Fibroblast of peridontal ligament (primary cell): ENCODE results near the gene SLCO3A1.

Experiments used
- DNase-seq: peaks from one replicate; pipeline ENCODE4 v3.0.0-alpha.2; 2010; ENCODE audit errors: extremely low read depth

Gene SLCO3A1

DNA sequence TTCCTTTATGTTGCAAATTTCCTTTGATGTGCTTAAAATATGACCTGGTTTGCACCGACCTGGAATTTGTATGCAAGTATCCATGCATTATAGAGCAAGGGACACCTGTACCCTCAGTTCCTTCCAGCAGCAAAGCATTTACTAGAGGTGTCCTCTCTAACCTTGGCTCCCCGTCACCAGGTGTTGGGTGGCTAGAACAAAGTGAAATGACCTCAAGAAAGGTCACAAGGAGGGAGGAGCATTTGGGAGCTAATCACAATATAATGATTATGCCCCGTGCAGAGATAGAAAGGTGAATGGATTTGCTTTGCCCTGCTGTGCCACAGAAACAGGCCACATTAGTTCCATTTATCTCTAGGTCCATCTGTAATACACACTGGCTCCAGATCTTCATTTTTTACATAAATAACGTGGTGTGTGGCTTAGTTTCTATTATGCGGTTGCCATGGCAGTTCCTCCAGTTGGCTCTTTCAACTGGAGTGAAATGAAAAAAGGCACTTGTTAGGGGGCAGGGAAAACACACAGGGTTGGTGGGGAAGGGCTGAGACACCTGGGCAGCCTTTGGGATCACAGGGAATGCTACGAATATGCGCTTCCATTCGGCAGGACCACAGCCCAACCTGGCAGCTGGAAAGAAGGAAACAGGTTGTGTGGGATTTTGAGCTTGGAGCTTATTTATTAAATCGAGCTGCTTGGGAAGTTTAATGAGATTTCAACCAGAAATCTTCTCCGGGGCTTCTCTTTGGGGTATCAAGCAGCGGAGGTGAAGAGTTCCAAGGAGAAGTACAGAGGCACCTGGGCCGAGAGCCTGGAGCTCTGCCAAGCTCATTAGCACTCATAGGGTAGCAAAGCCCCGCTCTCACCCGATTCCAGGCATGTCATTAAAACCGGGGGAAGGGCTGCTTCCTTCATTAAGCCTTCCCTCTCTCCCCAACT lies 306.7 kb downstream of the SLCO3A1 start:
- DNase-seq, result no peak

DNA sequence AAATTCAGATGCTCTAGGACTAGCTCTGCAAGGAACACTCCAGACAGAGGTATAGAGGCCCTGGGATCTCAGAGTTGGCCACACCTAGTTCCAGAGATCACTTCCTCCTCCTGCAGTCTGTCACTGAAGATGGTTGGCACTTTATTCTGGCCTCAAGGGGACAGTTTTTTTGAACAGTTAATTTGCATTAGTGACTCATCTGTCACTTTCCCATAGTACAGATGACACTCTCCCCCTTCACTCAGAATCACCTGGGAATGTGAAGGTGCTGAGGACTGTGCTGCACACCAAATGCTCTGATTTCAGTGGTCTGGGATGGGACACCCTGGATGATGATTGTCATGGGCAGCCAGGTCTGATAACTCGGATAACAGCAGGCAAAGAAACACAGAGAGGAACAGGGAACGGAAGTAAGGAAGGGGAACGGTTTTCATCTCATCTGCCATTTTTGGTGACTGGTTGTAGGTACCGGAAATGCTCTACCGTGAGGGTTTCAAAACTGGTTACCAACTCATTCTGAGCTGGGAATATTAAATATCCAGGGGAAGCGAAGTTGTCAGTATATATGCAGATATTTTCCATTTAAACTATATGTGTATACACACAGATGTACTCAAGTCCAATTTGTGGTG lies 307.6 kb downstream of the SLCO3A1 start:
- DNase-seq, result no peak

GRCh38 chr15:92162657-92163056 lies 309.1 kb downstream of the SLCO3A1 start:
- DNase-seq, result no peak

DNA sequence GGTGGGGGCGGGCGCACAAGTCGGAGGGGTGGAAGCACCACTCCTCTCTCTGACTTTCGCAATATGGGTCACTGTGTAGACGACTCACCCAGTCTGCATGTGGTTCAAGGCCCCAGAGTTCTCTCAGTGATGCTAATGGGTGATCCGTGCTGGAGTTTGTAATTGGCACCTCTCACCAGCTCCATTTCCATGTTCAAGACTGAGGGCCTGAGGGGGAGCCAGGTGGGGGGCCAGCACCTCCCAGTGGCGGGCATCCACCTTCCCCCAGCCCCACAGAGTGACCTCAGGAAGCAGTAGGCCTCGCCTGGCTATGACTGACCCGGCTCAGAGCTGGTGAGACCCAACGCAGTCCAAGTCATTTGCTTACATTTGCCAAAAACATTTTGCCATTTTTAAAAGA lies 310.1 kb downstream of the SLCO3A1 start:
- DNase-seq, result no peak

DNA sequence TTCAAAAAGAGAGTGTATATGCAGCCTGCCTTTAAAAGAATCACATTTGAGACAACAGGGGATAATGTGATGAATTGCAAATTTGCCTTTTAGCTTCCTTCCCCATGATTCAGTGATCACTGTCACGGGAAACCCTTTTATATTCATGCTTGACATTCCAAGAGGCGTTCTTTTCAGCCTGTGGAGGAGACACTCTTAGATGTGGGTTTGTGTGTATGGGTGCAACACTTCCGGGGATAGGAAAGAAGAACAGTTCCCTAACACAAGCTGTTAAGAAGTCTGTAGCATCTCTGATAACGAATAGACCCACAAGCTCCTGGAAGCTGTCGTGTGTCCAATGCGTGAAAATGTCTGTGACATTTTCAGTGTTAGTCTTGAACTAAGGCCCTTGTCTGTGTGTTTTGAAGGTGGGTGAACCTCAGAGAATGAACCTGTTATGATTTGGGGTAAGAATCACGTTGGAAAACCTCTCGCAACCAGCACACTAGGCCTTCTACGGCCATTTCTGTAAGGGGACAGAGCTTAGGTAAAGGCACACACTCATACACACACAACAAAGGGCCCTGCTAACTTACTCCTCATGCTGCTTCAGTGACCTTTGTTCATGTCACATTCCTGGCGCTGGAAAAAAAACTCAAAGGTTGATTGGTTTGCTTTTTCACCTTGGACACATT lies 311.0 kb downstream of the SLCO3A1 start:
- peak; percentile 24 for DNase-seq

DNA sequence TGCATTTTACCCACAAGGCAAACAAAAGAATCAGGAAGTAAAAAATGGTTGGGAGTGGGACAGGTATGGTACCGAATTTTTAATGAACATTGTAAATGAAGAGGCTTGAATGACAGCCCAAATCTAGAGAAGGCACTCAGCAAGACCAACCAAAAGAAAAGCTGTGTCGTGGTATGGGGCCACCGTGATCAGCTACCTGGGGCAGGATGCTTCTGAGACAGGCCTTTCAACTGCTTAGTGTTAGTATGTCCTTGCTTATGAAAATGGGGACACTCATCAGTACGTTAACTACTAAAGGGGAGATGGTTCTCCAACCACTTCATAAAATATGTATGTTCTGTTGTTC lies 311.5 kb downstream of the SLCO3A1 start:
- no peak for DNase-seq

DNA sequence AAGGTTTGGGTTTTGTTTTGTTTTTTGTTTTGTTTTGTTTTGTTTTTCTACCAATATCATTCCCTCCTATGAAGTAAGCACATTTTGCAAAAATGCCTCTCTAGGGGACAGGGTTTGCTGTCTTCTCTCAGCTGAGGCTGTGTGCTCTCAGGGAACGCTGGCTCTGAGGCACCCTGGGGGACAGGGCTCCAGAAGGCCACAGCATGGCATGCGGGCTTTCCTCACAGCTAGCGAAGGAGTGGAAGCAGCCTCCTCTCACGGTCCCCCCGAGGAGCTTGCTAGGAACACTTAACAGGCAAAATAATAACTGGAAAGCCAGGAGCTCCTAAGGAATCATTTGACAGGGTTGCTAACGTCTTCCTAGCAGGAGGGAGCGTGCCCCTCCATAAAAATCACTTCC lies 312.5 kb downstream of the SLCO3A1 start:
- DNase-seq, result no peak

DNA sequence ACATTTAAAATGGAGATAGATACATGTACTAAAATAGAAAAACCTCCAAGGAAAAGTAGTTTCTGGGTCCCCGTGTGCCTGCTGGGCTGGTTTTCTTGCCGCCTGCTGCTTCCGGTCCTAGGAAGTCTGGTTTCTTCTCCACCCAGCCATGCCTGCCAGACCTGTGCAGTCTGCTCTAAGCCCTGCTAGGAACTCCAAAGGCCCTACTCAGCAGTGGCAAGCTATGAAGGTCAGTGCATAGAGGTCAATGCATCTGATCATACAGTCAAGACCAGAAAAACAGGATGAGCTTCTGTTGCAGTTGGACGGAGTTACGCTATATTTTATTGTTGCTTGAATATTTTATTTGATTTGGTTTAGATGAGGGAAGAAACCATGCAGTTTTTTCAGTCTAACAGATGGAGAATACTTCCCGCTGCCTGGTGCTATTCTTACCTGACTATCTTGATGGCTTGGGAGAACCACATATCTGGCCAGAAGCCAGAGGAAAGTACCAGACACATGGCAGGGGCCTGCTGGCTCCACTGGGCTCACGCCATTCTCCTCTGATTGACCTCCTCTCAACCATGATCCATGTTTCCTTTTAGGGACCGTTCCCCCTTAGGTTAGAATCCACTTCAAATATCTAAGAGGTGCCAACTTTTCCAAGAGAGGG lies 313.4 kb downstream of the SLCO3A1 start:
- DNase-seq, result no peak

- DNase-seq, result no peak
These were observed 313.9 kb downstream of the SLCO3A1 start for GRCh38 chr15:92167451-92167850.

- no peak for DNase-seq
These were observed 314.7 kb downstream of the SLCO3A1 start for GRCh38 chr15:92168066-92168683.

DNA sequence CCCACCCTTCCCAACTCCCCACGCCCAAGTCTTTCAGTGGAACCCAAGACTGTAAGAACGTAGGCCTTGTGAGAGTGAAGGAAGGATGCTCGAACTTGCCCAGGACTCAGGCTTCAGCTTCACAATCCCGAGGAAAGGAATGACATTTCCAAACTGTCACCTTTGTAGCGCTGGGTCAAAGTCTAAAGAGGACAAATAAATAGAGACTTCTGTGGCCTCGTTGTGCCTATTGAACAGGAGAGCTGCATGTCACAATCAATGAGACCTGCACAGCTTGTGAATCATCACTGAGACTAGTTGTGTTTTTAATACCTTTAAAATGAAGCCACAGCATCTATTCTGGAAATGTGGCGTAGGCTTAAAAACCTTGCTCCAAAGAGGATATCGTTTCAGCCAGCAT lies 317.4 kb downstream of the SLCO3A1 start:
- DNase-seq, result no peak

- DNase-seq, result no peak
These were observed 325.4 kb downstream of the SLCO3A1 start for GRCh38 chr15:92178911-92179310.

DNA sequence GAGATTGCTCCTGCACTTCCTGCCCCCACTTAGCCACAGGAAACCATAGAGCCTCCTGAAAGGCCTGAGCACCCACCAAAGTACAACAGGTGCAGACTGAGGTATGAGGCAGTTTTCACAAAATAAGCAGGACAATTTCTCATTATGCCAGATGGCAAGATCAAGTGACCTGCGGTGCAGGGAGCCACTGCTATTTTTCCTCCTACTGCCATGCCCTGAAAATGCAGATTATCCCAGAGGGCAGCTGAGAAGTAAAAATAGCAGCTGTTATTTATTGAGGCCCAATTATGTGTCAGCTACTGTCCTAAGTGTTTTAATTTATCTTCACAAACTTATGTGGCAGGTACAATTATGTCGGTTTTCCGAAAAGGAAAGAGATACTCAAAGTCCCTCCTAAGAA lies 330.6 kb downstream of the SLCO3A1 start:
- DNase-seq, result no peak

- no peak for DNase-seq
These were observed 331.2 kb downstream of the SLCO3A1 start for GRCh38 chr15:92184679-92185230.

DNA sequence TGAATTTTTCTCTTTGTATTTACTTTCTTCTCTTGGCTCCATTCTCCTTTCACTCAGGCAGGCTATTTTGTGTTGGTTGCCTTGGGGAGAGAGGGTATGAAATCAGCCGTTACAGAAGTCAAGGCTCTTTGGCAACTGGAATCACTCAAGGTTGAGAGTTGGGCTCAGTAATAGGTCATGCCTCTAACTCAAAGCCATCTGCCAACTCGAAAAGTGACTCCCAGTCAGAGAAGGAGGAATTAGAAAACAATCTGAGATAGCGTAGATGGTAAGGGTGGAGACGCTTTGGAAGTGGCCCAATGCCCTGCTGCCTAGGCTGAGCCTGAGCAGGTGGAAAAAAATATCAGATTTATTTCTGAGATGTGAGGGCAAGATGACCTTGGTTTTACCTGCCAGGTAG lies 334.5 kb downstream of the SLCO3A1 start:
- no peak for DNase-seq

DNA sequence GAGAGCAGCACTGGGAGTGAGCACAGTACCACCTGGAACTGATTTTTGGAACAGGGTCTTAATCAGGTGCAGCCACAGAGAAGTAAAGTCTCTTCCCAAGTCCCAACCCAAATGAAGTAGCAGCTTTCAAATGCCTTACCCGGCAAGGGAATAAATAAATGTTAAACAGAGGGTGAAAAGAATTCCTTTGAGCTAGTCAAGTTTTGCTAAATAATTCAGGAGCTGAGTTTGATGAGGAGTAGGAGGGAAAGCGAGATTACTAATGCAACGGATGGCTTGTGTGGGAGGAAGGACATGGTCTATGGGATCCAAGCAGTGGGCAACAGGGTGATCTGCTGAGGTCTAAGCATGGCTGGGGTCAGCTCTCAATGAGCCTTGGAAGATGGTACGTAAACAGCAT lies 335.7 kb downstream of the SLCO3A1 start:
- DNase-seq, result no peak

GRCh38 chr15:92195241-92195640 lies 341.7 kb downstream of the SLCO3A1 start:
- no peak for DNase-seq

- DNase-seq, result no peak
These were observed 342.8 kb downstream of the SLCO3A1 start for GRCh38 chr15:92196342-92196741.

GRCh38 chr15:92197746-92198145 lies 344.2 kb downstream of the SLCO3A1 start:
- no peak for DNase-seq

- no peak for DNase-seq
These were observed 347.4 kb downstream of the SLCO3A1 start for GRCh38 chr15:92200891-92201290.

GRCh38 chr15:92205255-92205739 lies 351.8 kb downstream of the SLCO3A1 start:
- DNase-seq, result no peak
